CD14-positive monocyte (primary cell): Measurements from ENCODE around the gene HSPB9. TPM values are rescaled to one million over a fixed set of nuclear protein-coding genes. Genes with fewer than 3 reads are reported as not detected.

Experiments
- DNase-seq, 3 donors: peaks; one replicate each; pipeline ENCODE4 v3.0.0-alpha.2; 2011 to 2022
- H2AFZ ChIP-seq: 2 replicates; pipeline ENCODE4 v1.6.0; 2012; ENCODE audit warnings: mild to moderate bottlenecking, low read depth, low read length, inconsistent platforms; ENCODE audit not compliant: insufficient read depth, poor library complexity, severe bottlenecking
- H3K27ac ChIP-seq, 2 donors: 1 replicate in 1 of 2; 2 replicates in 1 of 2; pipeline ENCODE4 v1.5.1; 2012 to 2013; ENCODE audit warnings: low read length in 2 of 2, control low read depth in 1 of 2, inconsistent platforms in 1 of 2, low read depth in 1 of 2, mild to moderate bottlenecking in 1 of 2
- H3K27me3 ChIP-seq, 2 donors: one replicate each; pipeline versions ENCODE4 v1.6.0 to v1.6.1; 2011 to 2013; ENCODE audit warnings: low read length in 2 of 2; ENCODE audit not compliant: control insufficient read depth in 2 of 2, insufficient read depth in 2 of 2
- H3K36me3 ChIP-seq, 2 donors: replicated peaks in 1 of 2; 1 replicate in 1 of 2; 2 replicates in 1 of 2; pipeline versions ENCODE4 v1.5.1 to v1.6.1; 2012 to 2013; ENCODE audit warnings: low read length in 2 of 2, control low read depth in 1 of 2, inconsistent platforms in 1 of 2, mild to moderate bottlenecking in 1 of 2; ENCODE audit not compliant: insufficient read depth in 2 of 2, control insufficient read depth in 1 of 2
- H3K4me1 ChIP-seq, 2 donors: 1 replicate in 1 of 2; 2 replicates in 1 of 2; pipeline versions ENCODE4 v1.5.1 to v1.6.1; 2012 to 2013; ENCODE audit warnings: low read length in 2 of 2, control low read depth in 1 of 2, inconsistent platforms in 1 of 2, mild to moderate bottlenecking in 1 of 2, moderate library complexity in 1 of 2; ENCODE audit not compliant: insufficient read depth in 2 of 2, control insufficient read depth in 1 of 2
- H3K4me2 ChIP-seq: replicated peaks from 2 replicates; pipeline ENCODE3; 2012; ENCODE audit warnings: low read length, moderate library complexity, mild to moderate bottlenecking; ENCODE audit not compliant: poor library complexity, severe bottlenecking; ENCODE audit errors: extremely low read depth
- H3K4me3 ChIP-seq, 3 experiments: fragments of 200-600 bp in 1 of 3; sonication (generic) in 1 of 3; replicated peaks in 1 of 3; 1 replicate in 2 of 3; 2 replicates in 1 of 3; pipeline ENCODE4 v1.5.1; 2011 to 2013; ENCODE audit warnings: low read length in 3 of 3, mild to moderate bottlenecking in 3 of 3, control low read depth in 2 of 3, low read depth in 2 of 3, inconsistent platforms in 1 of 3, moderate library complexity in 1 of 3
- H3K79me2 ChIP-seq: 2 replicates; pipeline ENCODE4 v1.6.0; 2012; ENCODE audit warnings: mild to moderate bottlenecking, control low read depth, inconsistent platforms, low read length, moderate library complexity; ENCODE audit not compliant: insufficient read depth
- H3K9ac ChIP-seq: 2 replicates; pipeline ENCODE4 v1.6.0; 2017; ENCODE audit warnings: low read length, mild to moderate bottlenecking; ENCODE audit not compliant: insufficient read depth, poor library complexity, severe bottlenecking
- H3K9me3 ChIP-seq, 2 donors: replicated peaks in 1 of 2; 1 replicate in 1 of 2; 2 replicates in 1 of 2; pipeline versions ENCODE4 v1.5.1 to v1.6.1; 2012 to 2013; ENCODE audit warnings: low read length in 2 of 2, control low read depth in 1 of 2; ENCODE audit not compliant: control insufficient read depth in 1 of 2, insufficient read depth in 1 of 2
- H4K20me1 ChIP-seq: 2 replicates; pipeline ENCODE4 v1.6.0; 2012; ENCODE audit warnings: mild to moderate bottlenecking, low read length, control low read depth, moderate library complexity; ENCODE audit not compliant: insufficient read depth
- H3K27ac Mint-ChIP-seq, 7 donors: one replicate each; pipeline ENCODE4 v1.8.0; 2020; ENCODE audit warnings: mild to moderate bottlenecking in 7 of 7, mixed read lengths in 7 of 7, moderate library complexity in 6 of 7, inconsistent platforms in 2 of 7
- H3K27me3 Mint-ChIP-seq, 3 donors: one replicate each; pipeline ENCODE4 v1.8.0; 2021 to 2022; ENCODE audit warnings: low read depth in 3 of 3, mild to moderate bottlenecking in 3 of 3, mixed read lengths in 3 of 3, moderate library complexity in 3 of 3, inconsistent platforms in 1 of 3
- H3K36me3 Mint-ChIP-seq, 2 donors: one replicate each; pipeline ENCODE4 v1.8.0; 2020; ENCODE audit warnings: mixed read lengths in 2 of 2, inconsistent platforms in 1 of 2, mild to moderate bottlenecking in 1 of 2
- H3K4me1 Mint-ChIP-seq: one replicate; pipeline ENCODE4 v1.8.0; 2020; ENCODE audit warnings: mild to moderate bottlenecking, mixed read lengths
- H3K4me3 Mint-ChIP-seq, 2 donors: one replicate each; pipeline ENCODE4 v1.8.0; 2020; ENCODE audit warnings: mild to moderate bottlenecking in 2 of 2, mixed read lengths in 2 of 2, moderate library complexity in 1 of 2
- H3K9me3 Mint-ChIP-seq, 7 donors: one replicate each; pipeline ENCODE4 v1.8.0; 2020 to 2022; ENCODE audit warnings: mixed read lengths in 7 of 7, mild to moderate bottlenecking in 6 of 7, moderate library complexity in 6 of 7, inconsistent platforms in 2 of 7
- CTCF ChIP-seq: fragments of 200-600 bp; IDR thresholded peaks from one replicate; pipeline ENCODE4 v1.8.0; 2022; ENCODE audit warnings: antibody characterized with exemption, mild to moderate bottlenecking
- WGBS: methylation state at CpG from one replicate; pipeline ENCODE4 v1.1.5; 2013; ENCODE audit warnings: missing lambda C conversion rate; ENCODE audit not compliant: insufficient coverage; 5-methylcytosine and 5-hydroxymethylcytosine counted together
- intact Hi-C, 2 donors: fragments of 100-400 bp; cut with micrococcal nuclease; formaldehyde crosslinking; loops; one replicate each; pipeline versions ENCODE4 v1.15.0 to v1.15.1; 2023
- polyA plus RNA-seq, 3 donors: library from polyadenylated mRNA; depleted of rRNA in 1 of 3; unstranded in 2 of 3; stranded (reverse) in 1 of 3; fragments of 300-500 nt in 2 of 3; fragments of >200 nt in 1 of 3; fragmentation: Illumina TruSeq in 2 of 3; gene quantifications; 1 replicate in 2 of 3; 2 replicates in 1 of 3; pipeline ENCODE4 v1.2.3, GENCODE V29; 2012 to 2021

The HSPB9 gene
- polyA plus RNA-seq, 3 donors, result 0.04 TPM; not detected in 2

- peaks cover 41% of the 10 kb centered on the region for H4K20me1 ChIP-seq
- Mint-ChIP-seq H3K9me3 (no peaks in the 10 kb centered on the region), H3K4me1 (peaks cover 36% of the 10 kb centered on the region), H3K4me3 (peak overlapping the region; percentile 84 to 93), H3K27me3 (peaks cover 0 to 2% (median 0%) of the 10 kb centered on the region in 3 donors), H3K27ac (peak overlapping the region in 6 of 7 donors; percentile 6 to 97 (median 91)), H3K36me3 (peaks cover 15 to 23% of the 10 kb centered on the region in 2 donors)
- 62% methylated on average over 12 of the region's 17 CpGs for WGBS
- no peaks in the 10 kb centered on the region for H3K9me3 ChIP-seq
- TF ChIP-seq CTCF, result no peak
- intact Hi-C loops, result loop anchor here (2.0 to 5.0 kb wide), 2 partner anchors 189 to 422 kb away; partner anchors contain the start of genes CNP (in 1 of the 2) and PSMC3IP (in 1 of the 2)
- H2AFZ ChIP-seq, result peak overlapping the region; percentile 29
- H3K27ac ChIP-seq, result peak overlapping the region in 1 of 2 donors; percentile 87
- H3K27me3 ChIP-seq, result no peaks in the 10 kb centered on the region
- peak in 1 of 3 donors; percentile 5 for DNase-seq
- peaks cover 43% of the 10 kb centered on the region for H3K79me2 ChIP-seq
- H3K9ac ChIP-seq, result peak overlapping the region; percentile 94
- peaks cover 19 to 35% of the 10 kb centered on the region in 2 donors for H3K4me1 ChIP-seq
- H3K4me2 ChIP-seq, result peak overlapping the region; percentile 75
- H3K36me3 ChIP-seq, result peaks cover 9 to 16% of the 10 kb centered on the region in 2 donors
- peak overlapping the region in 2 of 3 experiments; percentile 88 to 89 for H3K4me3 ChIP-seq
Measured at GRCh38 chr17:42155614-42156045, 33.0 kb downstream of the HSPB9 start.

GRCh38 chr17:42159796-42160530 lies 37.4 kb downstream of the HSPB9 start:
- Histone ChIP-seq H3K36me3 (no peaks in the 10 kb centered on the region), H3K27me3 (no peaks in the 10 kb centered on the region), H3K4me3 (no peak overlapping the region), H3K27ac (no peak overlapping the region), H3K79me2 (no peaks in the 10 kb centered on the region), H3K9me3 (no peaks in the 10 kb centered on the region), H2AFZ (no peak overlapping the region), H3K4me1 (peaks cover 23 to 36% of the 10 kb centered on the region in 2 donors), H3K4me2 (no peak overlapping the region), H3K9ac (no peak overlapping the region), H4K20me1 (no peaks in the 10 kb centered on the region)
- Mint-ChIP-seq H3K27ac (peak overlapping the region in 2 of 7 donors; percentile 42 to 63), H3K4me3 (no peak overlapping the region), H3K36me3 (no peaks in the 10 kb centered on the region), H3K4me1 (peaks cover 29% of the 10 kb centered on the region), H3K27me3 (peaks cover 0 to 2% (median 0%) of the 10 kb centered on the region in 3 donors), H3K9me3 (peaks cover 0 to 2% (median 0%) of the 10 kb centered on the region in 7 donors)
- 84% methylated on average over 11 of the region's 14 CpGs for WGBS
- no peak for TF ChIP-seq CTCF
- intact Hi-C loops, result loop anchor here in 1 of 2 donors (5.0 kb wide), 1 partner anchor 417 kb away; the partner anchor contains the start of gene PSMC3IP
- no peak for DNase-seq
